RWPE1 (cell line): ENCODE measurements around the gene MISP3.

ENCODE experiments used
- CTCF ChIA-PET: fragments of 350-600 bp; sonication (Branson Sonifier 250); formaldehyde crosslinking; extraction: SDS; loops from one replicate; lab custom pipeline; 2021; lab: Yijun Ruan, JAX
- POLR2A ChIA-PET: fragments of 400-600 bp; formaldehyde crosslinking; extraction: SDS; loops from one replicate; lab custom pipeline; 2020; ENCODE audit warnings: antibody characterized with exemption; ENCODE audit not compliant: low non-redundant PET; lab: Yijun Ruan, JAX
- DNase-seq: peaks from one replicate; pipeline ENCODE4 v3.0.0; 2012; ENCODE audit warnings: low spot score
- H3K27ac ChIP-seq: fragments of 450-650 bp; 2 replicates; pipeline ENCODE4 v1.5.1; 2017
- TF ChIP-seq, protein P1 (sequence below): fragments of 450-650 bp; conservative IDR thresholded peaks from 2 replicates; pipeline ENCODE4 v1.5.1; 2017; ENCODE audit warnings: low read depth, mild to moderate bottlenecking

Gene MISP3

GRCh38 chr19:14091813-14092462 is 19.4 kb downstream of the MISP3 start:
- CTCF ChIA-PET: interaction anchor here (0.5 to 0.7 kb wide), 2 partner anchors 44 to 45 kb away, joined by 3 to 5 read pairs; no protein-coding TSS in a partner anchor

GRCh38 chr19:14093117-14093823 is 20.7 kb downstream of the MISP3 start:
- POLR2A ChIA-PET: no interaction called here
- TF ChIP-seq, protein P1, sequence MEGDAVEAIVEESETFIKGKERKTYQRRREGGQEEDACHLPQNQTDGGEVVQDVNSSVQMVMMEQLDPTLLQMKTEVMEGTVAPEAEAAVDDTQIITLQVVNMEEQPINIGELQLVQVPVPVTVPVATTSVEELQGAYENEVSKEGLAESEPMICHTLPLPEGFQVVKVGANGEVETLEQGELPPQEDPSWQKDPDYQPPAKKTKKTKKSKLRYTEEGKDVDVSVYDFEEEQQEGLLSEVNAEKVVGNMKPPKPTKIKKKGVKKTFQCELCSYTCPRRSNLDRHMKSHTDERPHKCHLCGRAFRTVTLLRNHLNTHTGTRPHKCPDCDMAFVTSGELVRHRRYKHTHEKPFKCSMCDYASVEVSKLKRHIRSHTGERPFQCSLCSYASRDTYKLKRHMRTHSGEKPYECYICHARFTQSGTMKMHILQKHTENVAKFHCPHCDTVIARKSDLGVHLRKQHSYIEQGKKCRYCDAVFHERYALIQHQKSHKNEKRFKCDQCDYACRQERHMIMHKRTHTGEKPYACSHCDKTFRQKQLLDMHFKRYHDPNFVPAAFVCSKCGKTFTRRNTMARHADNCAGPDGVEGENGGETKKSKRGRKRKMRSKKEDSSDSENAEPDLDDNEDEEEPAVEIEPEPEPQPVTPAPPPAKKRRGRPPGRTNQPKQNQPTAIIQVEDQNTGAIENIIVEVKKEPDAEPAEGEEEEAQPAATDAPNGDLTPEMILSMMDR: no peak
- CTCF ChIA-PET: interaction anchor here (0.7 kb wide), 1 partner anchor 9 kb away, joined by 4 read pairs; no protein-coding TSS in a partner anchor
- no peak overlapping the region for H3K27ac ChIP-seq
- no peak for DNase-seq

More at GRCh38 chr19:14091813-14092462, 19.4 kb downstream of the MISP3 start:
- POLR2A ChIA-PET: no interaction called here
- H3K27ac ChIP-seq: peak overlapping the region; percentile 92
- TF ChIP-seq, protein P1: no peak
- DNase-seq: no peak

- peak overlapping the region; percentile 19 for H3K27ac ChIP-seq
- DNase-seq: no peak
- TF ChIP-seq, protein P1: no peak
- POLR2A ChIA-PET: no interaction called here
- CTCF ChIA-PET: interaction anchor here (0.6 kb wide), 1 partner anchor 30 kb away, joined by 3 read pairs; no protein-coding TSS in a partner anchor
Measured at GRCh38 chr19:14094854-14095253, 22.3 kb downstream of the MISP3 start.

DNA sequence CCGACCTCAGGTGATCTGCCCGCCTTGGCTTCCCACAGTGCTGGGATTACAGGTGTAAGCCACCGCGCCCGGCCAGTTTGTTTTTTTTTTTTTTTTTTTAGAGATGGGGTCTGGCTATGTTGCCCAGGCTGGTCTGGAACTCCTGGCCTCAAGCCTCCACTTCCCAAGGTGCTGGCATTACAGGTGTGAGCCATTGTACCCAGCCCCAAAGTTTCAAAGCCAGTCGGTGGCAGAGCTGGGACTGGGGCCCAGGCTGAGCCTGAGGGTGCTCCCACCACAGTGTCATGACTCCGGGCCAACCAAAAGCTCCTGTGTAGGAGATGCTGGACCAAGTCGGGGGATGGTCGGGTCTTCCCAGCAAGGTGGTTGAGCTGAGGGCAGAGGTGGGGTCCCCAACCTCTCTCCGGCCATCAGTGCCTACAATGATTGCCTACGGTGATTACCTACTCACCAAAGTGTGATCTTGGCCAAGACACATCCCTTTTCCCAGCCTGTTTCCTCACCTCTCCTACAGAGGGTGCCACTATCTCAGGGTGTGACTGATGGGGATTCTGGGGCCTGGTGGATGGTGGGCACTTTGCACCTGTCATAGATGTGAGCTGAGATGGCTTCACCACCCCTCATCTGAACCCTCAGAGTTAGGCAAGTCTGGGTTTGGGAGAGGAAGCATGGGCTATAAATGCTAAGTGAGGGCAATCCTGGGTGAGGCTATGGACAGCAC is 23.8 kb downstream of the MISP3 start:
- TF ChIP-seq, protein P1: no peak
- peak overlapping the region; percentile 0 for H3K27ac ChIP-seq
- no peak for DNase-seq
- CTCF ChIA-PET: interaction anchor here (0.6 kb wide), 4 partner anchors 33 to 253 kb away, joined by 3 to 5 read pairs (median 4); no protein-coding TSS in a partner anchor
- POLR2A ChIA-PET: no interaction called here

GRCh38 chr19:14097532-14098151 is 25.1 kb downstream of the MISP3 start:
- peak overlapping the region; percentile 0 for H3K27ac ChIP-seq
- CTCF ChIA-PET: no interaction called here
- POLR2A ChIA-PET: no interaction called here
- no peak for DNase-seq
- TF ChIP-seq, protein P1: 0 out of 2 replicates have a peak, but pooled peaks have one; percentile 7
